Measurements from ENCODE around the gene DUOXA2. TPM values are rescaled to one million over a fixed set of nuclear protein-coding genes. Genes with fewer than 3 reads are reported as not detected.

Gene DUOXA2
- total and polyA plus RNA-seq, 9 donors: not detected

DNA sequence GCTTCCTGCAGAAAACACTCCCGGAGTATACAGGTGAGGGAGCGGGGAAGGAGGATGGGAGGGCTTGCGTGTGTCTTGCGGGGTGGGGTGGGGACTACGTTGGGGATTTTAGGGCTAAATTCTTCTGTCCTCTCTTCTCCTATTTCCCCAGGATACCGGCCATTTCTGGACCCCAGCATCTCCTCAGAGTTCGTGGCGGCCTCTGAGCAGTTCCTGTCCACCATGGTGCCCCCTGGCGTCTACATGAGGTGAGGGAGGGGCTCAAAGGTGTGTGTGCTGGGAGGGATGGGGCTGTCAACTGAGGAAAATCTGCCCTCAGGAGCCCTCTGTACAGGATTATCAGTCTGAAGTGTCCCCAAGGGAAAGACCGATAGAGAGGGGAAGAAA lies 22.2 kb downstream of the DUOXA2 start:
- DNase-seq: no peak
- no peaks in the 10 kb centered on the region for H3K4me1 ChIP-seq (ENCODE audit: control insufficient read depth, insufficient read depth, low read length)
- H3K36me3 ChIP-seq (ENCODE audit: control insufficient read depth, insufficient read depth, low read length): no peaks in the 10 kb centered on the region
- WGBS (ENCODE audit: insufficient coverage): no CpG with 5 or more reads among the region's 10 CpGs
- H3K9me3 ChIP-seq (replicated peaks; ENCODE audit: control insufficient read depth, low read depth, low read length): no peaks in the 10 kb centered on the region
- no peak overlapping the region for H3K4me3 ChIP-seq (ENCODE audit: low read length)
- peaks cover 56% of the 10 kb centered on the region for H3K27me3 ChIP-seq (ENCODE audit: control insufficient read depth, insufficient read depth, low read length)
- H3K27ac ChIP-seq (ENCODE audit: low read length): no peak overlapping the region

DNA sequence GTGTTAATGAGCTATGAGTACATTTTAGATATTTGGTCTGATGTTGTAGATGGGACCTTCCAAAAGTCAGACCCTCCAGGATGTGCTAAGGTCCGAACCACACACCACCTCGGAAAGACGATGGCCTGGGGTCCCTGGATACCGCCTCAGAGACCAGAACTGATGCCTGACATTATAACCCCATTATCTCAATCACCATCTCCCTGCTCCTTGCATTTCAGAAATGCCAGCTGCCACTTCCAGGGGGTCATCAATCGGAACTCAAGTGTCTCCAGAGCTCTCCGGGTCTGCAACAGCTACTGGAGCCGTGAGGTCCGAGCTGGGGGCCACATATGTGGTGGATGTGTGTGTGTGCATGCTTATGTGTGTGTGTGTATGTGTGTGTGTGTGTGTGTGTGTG lies 23.6 kb downstream of the DUOXA2 start:
- DNase-seq: no peak
- H3K9me3 ChIP-seq (replicated peaks; ENCODE audit: control insufficient read depth, low read depth, low read length): no peaks in the 10 kb centered on the region

GRCh38 chr15:45138814-45139765 lies 25.0 kb downstream of the DUOXA2 start:
- H3K27me3 ChIP-seq (ENCODE audit: control insufficient read depth, insufficient read depth, low read length): peaks cover 38% of the 10 kb centered on the region
- H3K36me3 ChIP-seq (ENCODE audit: control insufficient read depth, insufficient read depth, low read length): no peaks in the 10 kb centered on the region
- H3K9me3 ChIP-seq (replicated peaks; ENCODE audit: control insufficient read depth, low read depth, low read length): no peaks in the 10 kb centered on the region
- H3K4me3 ChIP-seq (ENCODE audit: low read length): no peak overlapping the region
- H3K27ac ChIP-seq (ENCODE audit: low read length): no peak overlapping the region
- WGBS (ENCODE audit: insufficient coverage): 86% methylated on average over 7 of the region's 12 CpGs
- no peak for DNase-seq
- H3K4me1 ChIP-seq (ENCODE audit: control insufficient read depth, insufficient read depth, low read length): no peaks in the 10 kb centered on the region

More for the DNA sequence above, 23.6 kb downstream of the DUOXA2 start:
- no peaks in the 10 kb centered on the region for H3K4me1 ChIP-seq (ENCODE audit: control insufficient read depth, insufficient read depth, low read length)
- H3K4me3 ChIP-seq (ENCODE audit: low read length): no peak overlapping the region
- WGBS (ENCODE audit: insufficient coverage): 72% methylated on average over 8 of the region's 8 CpGs
- H3K36me3 ChIP-seq (ENCODE audit: control insufficient read depth, insufficient read depth, low read length): no peaks in the 10 kb centered on the region
- peaks cover 48% of the 10 kb centered on the region for H3K27me3 ChIP-seq (ENCODE audit: control insufficient read depth, insufficient read depth, low read length)
- no peak overlapping the region for H3K27ac ChIP-seq (ENCODE audit: low read length)

DNA sequence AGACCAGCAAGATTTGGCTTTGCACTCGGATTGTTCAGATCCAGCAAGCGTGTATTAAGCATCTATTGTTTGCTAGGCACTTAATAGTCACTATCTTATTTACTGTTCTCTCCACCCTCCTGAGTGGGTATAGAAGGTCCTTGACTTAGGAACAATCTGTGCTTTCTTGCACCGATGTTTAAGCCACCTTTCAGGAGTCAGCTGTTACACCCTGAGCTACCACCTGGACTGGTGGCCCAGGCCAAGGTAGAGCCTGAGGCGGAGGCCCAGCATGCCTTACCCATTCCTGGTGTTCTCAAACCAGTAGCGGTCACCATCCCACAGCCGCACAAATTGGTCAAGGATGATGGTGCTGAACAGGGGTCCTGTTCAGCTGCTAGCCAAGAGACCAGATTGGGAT lies 25.6 kb downstream of the DUOXA2 start:
- 86% methylated on average over 1 of the region's 6 CpGs for WGBS (ENCODE audit: insufficient coverage)
- no peaks in the 10 kb centered on the region for H3K4me1 ChIP-seq (ENCODE audit: control insufficient read depth, insufficient read depth, low read length)
- no peak for DNase-seq
- no peak overlapping the region for H3K27ac ChIP-seq (ENCODE audit: low read length)
- no peaks in the 10 kb centered on the region for H3K36me3 ChIP-seq (ENCODE audit: control insufficient read depth, insufficient read depth, low read length)
- H3K4me3 ChIP-seq (ENCODE audit: low read length): no peak overlapping the region
- H3K27me3 ChIP-seq (ENCODE audit: control insufficient read depth, insufficient read depth, low read length): peaks cover 33% of the 10 kb centered on the region
- no peaks in the 10 kb centered on the region for H3K9me3 ChIP-seq (replicated peaks; ENCODE audit: control insufficient read depth, low read depth, low read length)

- no peak overlapping the region for H3K27ac ChIP-seq (ENCODE audit: low read length)
- DNase-seq: no peak
- H3K27me3 ChIP-seq (ENCODE audit: control insufficient read depth, insufficient read depth, low read length): peaks cover 30% of the 10 kb centered on the region
- H3K4me1 ChIP-seq (ENCODE audit: control insufficient read depth, insufficient read depth, low read length): no peaks in the 10 kb centered on the region
- no peaks in the 10 kb centered on the region for H3K9me3 ChIP-seq (replicated peaks; ENCODE audit: control insufficient read depth, low read depth, low read length)
- H3K36me3 ChIP-seq (ENCODE audit: control insufficient read depth, insufficient read depth, low read length): no peaks in the 10 kb centered on the region
- 92% methylated on average over 9 of the region's 10 CpGs for WGBS (ENCODE audit: insufficient coverage)
- no peak overlapping the region for H3K4me3 ChIP-seq (ENCODE audit: low read length)
Measured at GRCh38 chr15:45140557-45141250, 26.6 kb downstream of the DUOXA2 start.

- H3K4me3 ChIP-seq (ENCODE audit: low read length): no peak overlapping the region
- H3K9me3 ChIP-seq (replicated peaks; ENCODE audit: control insufficient read depth, low read depth, low read length): no peaks in the 10 kb centered on the region
- no peaks in the 10 kb centered on the region for H3K36me3 ChIP-seq (ENCODE audit: control insufficient read depth, insufficient read depth, low read length)
- no peak overlapping the region for H3K27ac ChIP-seq (ENCODE audit: low read length)
- DNase-seq: no peak
- no peaks in the 10 kb centered on the region for H3K4me1 ChIP-seq (ENCODE audit: control insufficient read depth, insufficient read depth, low read length)
- H3K27me3 ChIP-seq (ENCODE audit: control insufficient read depth, insufficient read depth, low read length): peaks cover 25% of the 10 kb centered on the region
- WGBS (ENCODE audit: insufficient coverage): 61% methylated on average over 4 of the region's 5 CpGs
Measured at GRCh38 chr15:45141386-45141785, 27.3 kb downstream of the DUOXA2 start.

GRCh38 chr15:45143056-45143455 lies 28.9 kb downstream of the DUOXA2 start:
- Histone ChIP-seq H3K27me3 (ENCODE audit: control insufficient read depth, insufficient read depth, low read length) (peaks cover 13% of the 10 kb centered on the region), H3K4me1 (ENCODE audit: control insufficient read depth, insufficient read depth, low read length) (no peaks in the 10 kb centered on the region), H3K9me3 (replicated peaks; ENCODE audit: control insufficient read depth, low read depth, low read length) (no peaks in the 10 kb centered on the region), H3K27ac (ENCODE audit: low read length) (no peak overlapping the region), H3K36me3 (ENCODE audit: control insufficient read depth, insufficient read depth, low read length) (no peaks in the 10 kb centered on the region), H3K4me3 (ENCODE audit: low read length) (no peak overlapping the region)
- no peak for DNase-seq
- WGBS (ENCODE audit: insufficient coverage): no CpG with 5 or more reads among the region's 7 CpGs

DNA sequence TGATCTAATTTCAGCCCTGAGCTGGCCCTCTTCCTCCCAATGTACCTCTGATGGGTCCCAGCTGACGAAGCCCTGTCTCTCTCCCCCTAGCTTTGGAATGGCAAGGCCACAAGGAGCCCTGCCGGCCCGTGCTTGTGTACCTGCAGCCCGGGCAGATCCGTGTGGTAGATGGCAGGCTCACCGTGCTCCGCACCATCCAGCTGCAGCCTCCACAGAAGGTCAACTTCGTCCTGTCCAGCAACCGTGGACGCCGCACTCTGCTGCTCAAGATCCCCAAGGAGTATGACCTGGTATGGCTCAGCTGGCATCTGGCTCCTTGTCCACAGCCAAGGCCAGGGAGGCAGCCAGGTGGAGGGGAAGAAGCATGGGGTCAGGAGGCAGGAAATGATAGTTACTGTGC lies 29.8 kb downstream of the DUOXA2 start:
- H3K36me3 ChIP-seq (ENCODE audit: control insufficient read depth, insufficient read depth, low read length): no peaks in the 10 kb centered on the region
- no peak for DNase-seq
- WGBS (ENCODE audit: insufficient coverage): 84% methylated on average over 8 of the region's 11 CpGs
- H3K27ac ChIP-seq (ENCODE audit: low read length): no peak overlapping the region
- no peak overlapping the region for H3K4me3 ChIP-seq (ENCODE audit: low read length)
- H3K9me3 ChIP-seq (replicated peaks; ENCODE audit: control insufficient read depth, low read depth, low read length): no peaks in the 10 kb centered on the region
- H3K4me1 ChIP-seq (ENCODE audit: control insufficient read depth, insufficient read depth, low read length): no peaks in the 10 kb centered on the region
- peaks cover 11% of the 10 kb centered on the region for H3K27me3 ChIP-seq (ENCODE audit: control insufficient read depth, insufficient read depth, low read length)

- Histone ChIP-seq H3K4me1 (ENCODE audit: control insufficient read depth, insufficient read depth, low read length) (no peaks in the 10 kb centered on the region), H3K27me3 (ENCODE audit: control insufficient read depth, insufficient read depth, low read length) (peaks cover 11% of the 10 kb centered on the region), H3K27ac (ENCODE audit: low read length) (no peak overlapping the region), H3K9me3 (replicated peaks; ENCODE audit: control insufficient read depth, low read depth, low read length) (no peaks in the 10 kb centered on the region), H3K4me3 (ENCODE audit: low read length) (no peak overlapping the region), H3K36me3 (ENCODE audit: control insufficient read depth, insufficient read depth, low read length) (no peaks in the 10 kb centered on the region)
- WGBS (ENCODE audit: insufficient coverage): 77% methylated on average over 9 of the region's 9 CpGs
- DNase-seq: no peak
Measured at GRCh38 chr15:45144775-45145174, 30.6 kb downstream of the DUOXA2 start.

DNA sequence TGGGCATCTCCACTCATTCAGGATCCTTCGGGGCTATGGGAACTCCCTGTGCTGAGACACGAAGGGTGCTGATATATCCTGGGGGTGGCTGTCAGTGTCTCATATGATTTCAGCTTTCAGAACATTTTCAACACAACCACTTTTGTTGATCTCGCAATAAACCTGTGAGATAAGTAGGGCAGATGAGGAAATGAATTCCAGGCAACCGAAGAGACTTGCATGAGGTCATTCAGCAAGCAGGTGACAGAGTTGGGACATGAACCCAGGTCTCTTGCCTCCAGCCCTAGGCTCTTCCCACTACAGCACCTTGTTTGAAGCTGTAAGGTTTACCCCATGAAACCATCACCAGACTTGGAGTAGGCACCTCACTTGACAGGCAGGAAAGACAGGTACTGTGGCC lies 32.3 kb downstream of the DUOXA2 start:
- 83% methylated on average over 1 of the region's 4 CpGs for WGBS (ENCODE audit: insufficient coverage)
- Histone ChIP-seq H3K27ac (ENCODE audit: low read length) (no peak overlapping the region), H3K4me1 (ENCODE audit: control insufficient read depth, insufficient read depth, low read length) (no peaks in the 10 kb centered on the region), H3K9me3 (replicated peaks; ENCODE audit: control insufficient read depth, low read depth, low read length) (no peaks in the 10 kb centered on the region), H3K36me3 (ENCODE audit: control insufficient read depth, insufficient read depth, low read length) (no peaks in the 10 kb centered on the region), H3K27me3 (ENCODE audit: control insufficient read depth, insufficient read depth, low read length) (peaks cover 11% of the 10 kb centered on the region), H3K4me3 (ENCODE audit: low read length) (no peak overlapping the region)
- no peak for DNase-seq
